WI38 (cell line): ENCODE measurements around the gene SERPINA10.
"Not testable (repeated sequence)": the region's sequence is repeated elsewhere in the genome, so short reads cannot be mapped to it uniquely, and the experiment has no call there.

Experiments
- H3K4me3 ChIP-seq: 2 replicates; pipeline ENCODE4 v1.5.1; 2011; ENCODE audit warnings: low read depth, mild to moderate bottlenecking, control low read depth, low read length
- CTCF ChIP-seq: IDR thresholded peaks from 2 replicates; pipeline ENCODE4 v1.5.1; 2012; ENCODE audit warnings: low read depth, mild to moderate bottlenecking, control low read depth, low read length

SERPINA10 gene

GRCh38 chr14:94305620-94306019, 12.6 kb upstream of the SERPINA10 start:
- TF ChIP-seq CTCF: no peak
- H3K4me3 ChIP-seq: no peak overlapping the region

GRCh38 chr14:94304243-94304642, 11.2 kb upstream of the SERPINA10 start:
- no peak overlapping the region for H3K4me3 ChIP-seq
- TF ChIP-seq CTCF: no peak

GRCh38 chr14:94303111-94303510, 10.0 kb upstream of the SERPINA10 start:
- H3K4me3 ChIP-seq: no peak overlapping the region
- TF ChIP-seq CTCF: no peak

- H3K4me3 ChIP-seq: no peak overlapping the region
- no peak for TF ChIP-seq CTCF
Measured at GRCh38 chr14:94298130-94298529, 5.1 kb upstream of the SERPINA10 start.

- not testable (repeated sequence) for H3K4me3 ChIP-seq
Measured at GRCh38 chr14:94296181-94296545, 3.1 kb upstream of the SERPINA10 start.

GRCh38 chr14:94295360-94296180, 2.5 kb upstream of the SERPINA10 start:
- TF ChIP-seq CTCF: no peak
- no peak overlapping the region for H3K4me3 ChIP-seq

GRCh38 chr14:94293578-94293924, 483 bp upstream of the SERPINA10 start:
- H3K4me3 ChIP-seq: no peak overlapping the region
- TF ChIP-seq CTCF: no peak

GRCh38 chr14:94292526-94292871, 569 bp downstream of the SERPINA10 start:
- no peak for TF ChIP-seq CTCF
- H3K4me3 ChIP-seq: no peak overlapping the region
